Measurements from ENCODE around the gene PARVG.
A peak's percentile ranks its signal among the peaks of the same experiment; 100 is the strongest.

Gene PARVG

DNA sequence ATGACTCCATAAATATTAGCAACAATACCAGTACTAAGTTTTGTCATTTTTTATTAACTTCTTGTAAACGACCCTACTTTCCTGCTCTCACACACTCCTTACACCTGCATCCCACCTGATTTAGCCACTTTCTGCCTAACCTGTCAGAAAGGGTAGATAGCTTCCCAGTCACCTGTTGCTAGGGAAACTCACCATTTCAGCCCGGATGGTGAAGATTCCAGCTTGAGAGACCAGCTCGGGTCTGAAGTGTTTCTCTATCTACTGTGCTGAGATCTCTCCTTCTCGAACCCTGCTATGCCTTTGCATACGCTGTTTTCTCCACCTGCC, at the start of gene PARVG:
Gene PARVG (plus strand): TSS at position 220 of the 327 bp plus-strand sequence. CDS start 2,405 bp downstream, outside the sequence.
- DNase-seq, result peak in 1 of 4 experiments; percentile 14

- DNase-seq, result no peak
Observed at GRCh38 chr22:44131412-44131811, 49.3 kb upstream of the PARVG start.

- DNase-seq, result no peak
Observed at GRCh38 chr22:44131989-44132685, 48.6 kb upstream of the PARVG start.

GRCh38 chr22:44132724-44133123, 48.0 kb upstream of the PARVG start:
- DNase-seq, result no peak

- no peak for DNase-seq
Observed at GRCh38 chr22:44133161-44133560, 47.6 kb upstream of the PARVG start.

GRCh38 chr22:44133901-44134571, 46.7 kb upstream of the PARVG start:
- no peak for DNase-seq

GRCh38 chr22:44136112-44136511, 44.6 kb upstream of the PARVG start:
- no peak for DNase-seq

GRCh38 chr22:44136786-44137185, 43.9 kb upstream of the PARVG start:
- DNase-seq, result no peak

- DNase-seq, result no peak
Observed at GRCh38 chr22:44137415-44137814, 43.3 kb upstream of the PARVG start.

GRCh38 chr22:44139773-44140172, 41.0 kb upstream of the PARVG start:
- DNase-seq, result no peak

- no peak for DNase-seq
Observed at GRCh38 chr22:44142421-44143104, 38.2 kb upstream of the PARVG start.

GRCh38 chr22:44143105-44143474, 37.6 kb upstream of the PARVG start:
- no peak for DNase-seq

GRCh38 chr22:44143579-44143978, 37.1 kb upstream of the PARVG start:
- DNase-seq, result no peak

- no peak for DNase-seq
Observed at GRCh38 chr22:44144046-44144569, 36.6 kb upstream of the PARVG start.

GRCh38 chr22:44145544-44145943, 35.2 kb upstream of the PARVG start:
- no peak for DNase-seq

DNA sequence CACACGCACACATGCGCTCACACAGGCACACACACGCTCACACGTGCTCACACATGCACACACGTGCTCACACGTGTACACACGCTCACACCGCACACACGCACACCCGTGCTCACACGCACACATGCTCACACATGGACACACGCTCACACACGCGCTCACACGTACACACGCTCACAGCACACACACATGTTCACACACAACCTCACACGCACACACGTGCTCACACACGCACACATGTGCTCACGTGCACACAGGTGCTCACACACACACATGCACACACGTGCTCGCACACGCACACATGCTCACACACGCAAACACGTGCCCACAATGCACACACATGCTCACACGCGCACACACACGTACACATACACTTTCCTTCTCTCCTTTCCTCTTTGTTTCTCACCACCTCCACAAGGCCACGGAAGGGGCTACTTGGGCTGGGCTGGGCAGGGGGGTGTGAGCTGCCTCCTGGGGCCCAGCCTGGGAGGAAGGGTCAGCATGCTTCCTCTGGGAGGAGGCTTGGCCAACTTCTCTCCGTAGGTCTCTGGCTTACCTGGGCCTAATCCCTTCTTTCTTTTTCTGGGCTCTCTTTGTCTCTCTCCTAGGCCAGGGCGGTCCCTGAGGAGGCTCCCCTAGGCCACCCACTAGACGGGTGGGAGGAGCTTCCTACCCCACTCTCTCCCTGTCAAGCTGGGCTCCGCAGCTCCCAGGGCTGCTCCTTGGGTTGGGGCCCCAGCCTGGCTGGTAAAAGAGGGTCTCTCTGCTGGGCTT, 34.5 kb upstream of the PARVG start:
- no peak for DNase-seq

GRCh38 chr22:44147008-44147645, 33.6 kb upstream of the PARVG start:
- no peak for DNase-seq

- DNase-seq, result no peak
Observed at GRCh38 chr22:44147821-44148574, 32.7 kb upstream of the PARVG start.

- DNase-seq, result no peak
Observed at GRCh38 chr22:44151676-44152075, 29.0 kb upstream of the PARVG start.

GRCh38 chr22:44153710-44154109, 27.0 kb upstream of the PARVG start:
- DNase-seq, result no peak

- DNase-seq, result no peak
Observed at GRCh38 chr22:44154436-44154942, 26.2 kb upstream of the PARVG start.

- no peak for DNase-seq
Observed at GRCh38 chr22:44155115-44155514, 25.6 kb upstream of the PARVG start.
